HepG2 (cell line): ENCODE data around the gene SBK1. TPM values are rescaled to one million over a fixed set of nuclear protein-coding genes. Genes with fewer than 3 reads are reported as not detected.

Experiments used
- GABPA ChIP-seq, 2 experiments: IDR thresholded peaks; 2 replicates each; pipeline ENCODE4 v1.6.1; 2011 to 2016; ENCODE audit warnings: low read depth in 2 of 2, low read length in 1 of 2, missing biosample characterization in 1 of 2, missing genetic modification characterization in 1 of 2
- HOXA3 ChIP-seq: sonication (generic); formaldehyde crosslinking; IDR thresholded peaks from 2 replicates; pipeline ENCODE4 v1.5.0; 2020; ENCODE audit warnings: missing genetic modification reagents
- RARG ChIP-seq: sonication (generic); formaldehyde crosslinking; IDR thresholded peaks from 2 replicates; pipeline ENCODE4 v1.4.0; 2020; ENCODE audit warnings: low read depth, mild to moderate bottlenecking, missing genetic modification reagents
- RXRA ChIP-seq: sonication (generic); formaldehyde crosslinking; IDR thresholded peaks from 2 replicates; pipeline ENCODE4 v1.5.1; 2020; ENCODE audit warnings: missing genetic modification reagents
- SMAD9 ChIP-seq: sonication (generic); formaldehyde crosslinking; IDR thresholded peaks from 2 replicates; pipeline ENCODE4 v1.5.1; 2020; ENCODE audit warnings: mild to moderate bottlenecking, missing genetic modification reagents
- ZBTB1 ChIP-seq: sonication (generic); formaldehyde crosslinking; IDR thresholded peaks from 2 replicates; pipeline ENCODE4 v1.4.0; 2020; ENCODE audit warnings: missing genetic modification reagents, borderline replicate concordance
- ZBTB10 ChIP-seq: sonication (generic); formaldehyde crosslinking; IDR thresholded peaks from 2 replicates; pipeline ENCODE4 v1.4.0; 2020; ENCODE audit warnings: missing genetic modification reagents, borderline replicate concordance
- ZNF205 ChIP-seq: IDR thresholded peaks from 2 replicates; pipeline ENCODE4 v1.6.1; 2018; ENCODE audit warnings: missing biosample characterization, missing genetic modification reagents
- ZNF558 ChIP-seq: sonication (generic); formaldehyde crosslinking; IDR thresholded peaks from 2 replicates; pipeline ENCODE4 v1.9.0; 2022; ENCODE audit warnings: mild to moderate bottlenecking, missing genetic modification reagents, borderline replicate concordance
- ZNF687 ChIP-seq: sonication (generic); formaldehyde crosslinking; IDR thresholded peaks from 2 replicates; pipeline ENCODE4 v1.5.1; 2020; ENCODE audit warnings: mild to moderate bottlenecking, missing genetic modification reagents, moderate library complexity
- polyA plus RNA-seq, 8 experiments: library from polyadenylated mRNA; depleted of rRNA in 3 of 8; stranded (reverse) in 7 of 8; unstranded in 1 of 8; fragments of >200 nt; fragmentation: Illumina TruSeq in 4 of 8; extraction: Trizol in 4 of 8; gene quantifications; 2 replicates each; pipeline versions ENCODE4 v1.2.1 to v1.2.3, GENCODE V29; 2011 to 2016; ENCODE audit warnings: low read depth in 4 of 8, missing spikeins in 1 of 8, mixed read lengths in 1 of 8; ENCODE audit not compliant: insufficient read depth in 1 of 8
- total RNA-seq, 5 experiments: library from RNA; depleted of rRNA; stranded (reverse); fragments of >200 nt; fragmentation: Illumina TruSeq; extraction: Trizol; gene quantifications; 2 replicates each; pipeline ENCODE4 v1.2.3, GENCODE V29; 2016; ENCODE audit warnings: low read depth in 1 of 5
- TF ChIP-seq, protein P1 (sequence below): sonication (generic); formaldehyde crosslinking; IDR thresholded peaks from 2 replicates; pipeline ENCODE4 v1.8.1; 2023; ENCODE audit warnings: missing genetic modification reagents, mild to moderate bottlenecking, borderline replicate concordance
- TF ChIP-seq, protein P2 (sequence below): sonication (generic); formaldehyde crosslinking; IDR thresholded peaks from 2 replicates; pipeline ENCODE4 v1.8.1; 2023; ENCODE audit warnings: mild to moderate bottlenecking, moderate library complexity, missing genetic modification reagents
- TF ChIP-seq, protein P3 (sequence below): sonication (generic); formaldehyde crosslinking; IDR thresholded peaks from 2 replicates; pipeline ENCODE4 v1.4.0; 2020; ENCODE audit warnings: missing genetic modification reagents, borderline replicate concordance

The SBK1 gene
- total and polyA plus RNA-seq, 2 of the 13 experiments (the other 11 are each of a cell fraction or from before 2014, with no cell fraction given) = 0.15 to 0.17 TPM

DNA sequence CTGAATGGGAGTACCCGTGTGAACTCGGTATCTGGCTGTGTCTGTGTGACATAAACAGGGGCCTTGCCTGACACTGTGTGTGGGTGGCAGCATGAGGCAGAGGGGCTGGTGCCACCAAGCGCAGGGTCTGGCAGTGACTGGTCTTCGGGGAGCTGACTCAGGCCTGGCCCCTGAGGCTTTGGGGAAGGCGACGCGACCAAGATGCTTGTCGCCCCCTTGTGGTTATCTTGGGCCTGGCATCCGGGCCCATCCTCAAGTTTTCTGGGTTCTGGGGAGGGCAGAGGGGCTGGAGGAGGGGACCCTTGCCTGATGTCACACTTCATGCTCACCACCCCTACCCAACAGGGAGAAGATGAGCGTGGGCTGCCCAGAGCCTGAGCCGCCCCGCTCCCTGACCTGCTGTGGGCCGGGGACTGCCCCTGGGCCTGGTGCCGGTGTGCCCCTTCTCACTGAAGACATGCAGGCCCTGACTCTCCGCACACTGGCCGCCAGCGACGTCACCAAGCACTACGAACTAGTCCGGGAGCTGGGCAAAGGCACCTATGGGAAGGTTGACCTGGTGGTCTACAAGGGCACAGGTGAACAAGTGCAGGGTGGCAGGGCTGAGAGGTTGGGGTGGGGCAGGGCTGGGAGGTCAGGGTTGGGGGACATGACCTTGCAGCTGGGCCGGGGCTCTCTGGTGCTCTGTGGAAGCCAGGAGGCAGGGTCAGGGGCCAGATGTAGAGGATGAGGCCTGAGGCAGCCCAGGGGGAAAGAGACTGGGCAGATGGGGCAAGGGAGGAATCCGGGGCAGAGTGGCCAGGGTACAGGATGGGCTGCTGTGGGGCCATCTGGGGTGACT, 24.9 kb downstream of the SBK1 start (continued):
- TF ChIP-seq ZBTB10 (CRISPR knock-in tag) = no peak
- TF ChIP-seq, protein P1, sequence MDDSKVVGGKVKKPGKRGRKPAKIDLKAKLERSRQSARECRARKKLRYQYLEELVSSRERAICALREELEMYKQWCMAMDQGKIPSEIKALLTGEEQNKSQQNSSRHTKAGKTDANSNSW (CRISPR knock-in tag) = no peak
- TF ChIP-seq ZNF205 (CRISPR knock-in tag) = no peak
- no peak for TF ChIP-seq SMAD9 (CRISPR knock-in tag)
- peak; percentile 43 for TF ChIP-seq ZNF687 (CRISPR knock-in tag)
- TF ChIP-seq, protein P2, sequence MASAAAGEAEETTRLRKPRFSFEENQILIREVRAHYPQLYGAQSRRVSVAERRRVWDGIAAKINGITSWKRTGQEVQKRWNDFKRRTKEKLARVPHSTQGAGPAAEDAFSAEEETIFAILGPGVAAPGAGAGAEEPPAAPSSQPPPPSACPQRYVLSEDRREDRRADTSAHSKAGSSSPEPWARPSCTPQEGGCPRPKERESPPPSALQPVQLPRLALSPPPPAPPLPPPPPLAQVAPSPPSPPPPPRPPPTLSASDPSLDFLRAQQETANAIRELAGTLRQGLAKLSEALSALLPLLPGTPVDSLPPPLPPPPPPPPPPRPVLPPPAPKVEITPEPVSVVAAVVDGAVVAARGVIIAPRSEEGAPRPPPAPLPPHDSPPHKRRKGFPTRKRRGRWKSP (CRISPR knock-in tag) = no peak
- TF ChIP-seq, protein P3, sequence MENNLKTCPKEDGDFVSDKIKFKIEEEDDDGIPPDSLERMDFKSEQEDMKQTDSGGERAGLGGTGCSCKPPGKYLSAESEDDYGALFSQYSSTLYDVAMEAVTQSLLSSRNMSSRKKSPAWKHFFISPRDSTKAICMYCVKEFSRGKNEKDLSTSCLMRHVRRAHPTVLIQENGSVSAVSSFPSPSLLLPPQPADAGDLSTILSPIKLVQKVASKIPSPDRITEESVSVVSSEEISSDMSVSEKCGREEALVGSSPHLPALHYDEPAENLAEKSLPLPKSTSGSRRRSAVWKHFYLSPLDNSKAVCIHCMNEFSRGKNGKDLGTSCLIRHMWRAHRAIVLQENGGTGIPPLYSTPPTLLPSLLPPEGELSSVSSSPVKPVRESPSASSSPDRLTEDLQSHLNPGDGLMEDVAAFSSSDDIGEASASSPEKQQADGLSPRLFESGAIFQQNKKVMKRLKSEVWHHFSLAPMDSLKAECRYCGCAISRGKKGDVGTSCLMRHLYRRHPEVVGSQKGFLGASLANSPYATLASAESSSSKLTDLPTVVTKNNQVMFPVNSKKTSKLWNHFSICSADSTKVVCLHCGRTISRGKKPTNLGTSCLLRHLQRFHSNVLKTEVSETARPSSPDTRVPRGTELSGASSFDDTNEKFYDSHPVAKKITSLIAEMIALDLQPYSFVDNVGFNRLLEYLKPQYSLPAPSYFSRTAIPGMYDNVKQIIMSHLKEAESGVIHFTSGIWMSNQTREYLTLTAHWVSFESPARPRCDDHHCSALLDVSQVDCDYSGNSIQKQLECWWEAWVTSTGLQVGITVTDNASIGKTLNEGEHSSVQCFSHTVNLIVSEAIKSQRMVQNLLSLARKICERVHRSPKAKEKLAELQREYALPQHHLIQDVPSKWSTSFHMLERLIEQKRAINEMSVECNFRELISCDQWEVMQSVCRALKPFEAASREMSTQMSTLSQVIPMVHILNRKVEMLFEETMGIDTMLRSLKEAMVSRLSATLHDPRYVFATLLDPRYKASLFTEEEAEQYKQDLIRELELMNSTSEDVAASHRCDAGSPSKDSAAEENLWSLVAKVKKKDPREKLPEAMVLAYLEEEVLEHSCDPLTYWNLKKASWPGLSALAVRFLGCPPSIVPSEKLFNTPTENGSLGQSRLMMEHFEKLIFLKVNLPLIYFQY (CRISPR knock-in tag) = peak; percentile 51; the same call in 1 of the 2 replicates
- TF ChIP-seq ZNF558 (CRISPR knock-in tag) = no peak
- no peak for TF ChIP-seq ZBTB1 (CRISPR knock-in tag)
- 0 out of 2 replicates have a peak, but pooled peaks have one; percentile 12 for TF ChIP-seq GABPA (IDR thresholded peaks at IDR 0.05; ENCODE audit: low read depth, low read length)
- TF ChIP-seq GABPA (CRISPR knock-in tag; IDR thresholded peaks at IDR 0.05; ENCODE audit: low read depth) = no peak
- no peak for TF ChIP-seq RARG (CRISPR knock-in tag)
- TF ChIP-seq RXRA (CRISPR knock-in tag) = 0 out of 2 replicates have a peak, but pooled peaks have one; percentile 15
- TF ChIP-seq HOXA3 (CRISPR knock-in tag) = no peak
